GM06990 (cell line): ENCODE measurements around the gene RBP2.

Source experiments
- DNase-seq: peaks from one replicate; pipeline ENCODE4 v3.0.0-alpha.2; 2011; ENCODE audit not compliant: insufficient read length; ENCODE audit errors: extremely low read depth
- H3K27me3 ChIP-seq: replicated peaks from 2 replicates; pipeline ENCODE4 v1.6.0; 2011; ENCODE audit warnings: low read length; ENCODE audit not compliant: control insufficient read depth, insufficient read depth
- H3K36me3 ChIP-seq: 2 replicates; pipeline ENCODE4 v1.5.1; 2011; ENCODE audit warnings: low read length; ENCODE audit not compliant: control insufficient read depth, insufficient read depth
- H3K4me3 ChIP-seq: replicated peaks from 2 replicates; pipeline ENCODE4 v1.5.1; 2011; ENCODE audit warnings: low read depth, mild to moderate bottlenecking, control low read depth, low read length
- TF ChIP-seq, protein P1 (sequence below): IDR thresholded peaks from 2 replicates; pipeline ENCODE4 v1.5.1; 2011; ENCODE audit warnings: low read length, control low read depth, mild to moderate bottlenecking, inconsistent platforms; ENCODE audit not compliant: insufficient read depth, poor library complexity, severe bottlenecking

RBP2 gene

DNA sequence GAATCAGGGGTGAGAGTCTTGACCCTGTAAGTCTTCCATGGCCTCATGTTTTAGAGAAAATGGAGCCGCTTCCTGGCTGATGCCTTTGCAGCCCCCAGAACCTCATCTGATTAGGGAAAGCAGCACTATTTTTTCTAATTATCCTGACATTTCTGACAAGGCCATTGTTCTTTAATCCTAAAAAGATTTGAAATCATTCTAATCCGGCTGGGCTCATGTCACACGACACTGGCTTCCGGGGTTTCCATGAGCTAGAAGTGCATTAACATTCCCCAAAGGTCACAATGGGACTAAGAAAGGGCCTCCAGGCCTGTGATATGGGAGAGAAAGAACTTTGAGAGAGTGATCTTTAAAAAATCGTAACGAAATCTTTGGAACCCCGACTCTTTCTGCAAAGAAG is 33.1 kb downstream of the RBP2 start:
- DNase-seq: no peak
- TF ChIP-seq, protein P1, sequence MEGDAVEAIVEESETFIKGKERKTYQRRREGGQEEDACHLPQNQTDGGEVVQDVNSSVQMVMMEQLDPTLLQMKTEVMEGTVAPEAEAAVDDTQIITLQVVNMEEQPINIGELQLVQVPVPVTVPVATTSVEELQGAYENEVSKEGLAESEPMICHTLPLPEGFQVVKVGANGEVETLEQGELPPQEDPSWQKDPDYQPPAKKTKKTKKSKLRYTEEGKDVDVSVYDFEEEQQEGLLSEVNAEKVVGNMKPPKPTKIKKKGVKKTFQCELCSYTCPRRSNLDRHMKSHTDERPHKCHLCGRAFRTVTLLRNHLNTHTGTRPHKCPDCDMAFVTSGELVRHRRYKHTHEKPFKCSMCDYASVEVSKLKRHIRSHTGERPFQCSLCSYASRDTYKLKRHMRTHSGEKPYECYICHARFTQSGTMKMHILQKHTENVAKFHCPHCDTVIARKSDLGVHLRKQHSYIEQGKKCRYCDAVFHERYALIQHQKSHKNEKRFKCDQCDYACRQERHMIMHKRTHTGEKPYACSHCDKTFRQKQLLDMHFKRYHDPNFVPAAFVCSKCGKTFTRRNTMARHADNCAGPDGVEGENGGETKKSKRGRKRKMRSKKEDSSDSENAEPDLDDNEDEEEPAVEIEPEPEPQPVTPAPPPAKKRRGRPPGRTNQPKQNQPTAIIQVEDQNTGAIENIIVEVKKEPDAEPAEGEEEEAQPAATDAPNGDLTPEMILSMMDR: no peak

DNA sequence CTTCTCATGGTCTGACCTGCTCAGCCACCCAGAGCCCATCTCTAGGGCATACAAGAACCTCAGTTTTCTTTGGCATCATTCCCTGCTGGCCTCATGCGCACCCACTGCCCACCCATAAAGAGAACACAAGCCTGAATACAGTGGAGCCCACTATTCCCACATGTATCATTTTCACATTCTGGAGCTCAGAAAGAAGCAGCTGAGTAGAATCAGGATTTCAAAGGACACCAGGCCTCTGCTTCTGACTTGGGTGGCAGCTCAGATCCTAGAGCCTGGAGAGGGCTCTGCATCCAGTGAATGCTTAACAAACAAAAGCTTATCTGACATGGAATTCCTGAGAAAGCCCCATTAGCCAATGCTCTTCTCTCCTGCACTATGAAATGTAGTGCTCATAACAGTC is 34.7 kb downstream of the RBP2 start:
- Histone ChIP-seq H3K36me3 (no peaks in the 10 kb centered on the region), H3K4me3 (no peak overlapping the region), H3K27me3 (no peaks in the 10 kb centered on the region)
- no peak for DNase-seq
- TF ChIP-seq, protein P1: no peak

More for the DNA sequence above, 33.1 kb downstream of the RBP2 start:
- Histone ChIP-seq H3K27me3 (no peaks in the 10 kb centered on the region), H3K4me3 (no peak overlapping the region), H3K36me3 (no peaks in the 10 kb centered on the region)

DNA sequence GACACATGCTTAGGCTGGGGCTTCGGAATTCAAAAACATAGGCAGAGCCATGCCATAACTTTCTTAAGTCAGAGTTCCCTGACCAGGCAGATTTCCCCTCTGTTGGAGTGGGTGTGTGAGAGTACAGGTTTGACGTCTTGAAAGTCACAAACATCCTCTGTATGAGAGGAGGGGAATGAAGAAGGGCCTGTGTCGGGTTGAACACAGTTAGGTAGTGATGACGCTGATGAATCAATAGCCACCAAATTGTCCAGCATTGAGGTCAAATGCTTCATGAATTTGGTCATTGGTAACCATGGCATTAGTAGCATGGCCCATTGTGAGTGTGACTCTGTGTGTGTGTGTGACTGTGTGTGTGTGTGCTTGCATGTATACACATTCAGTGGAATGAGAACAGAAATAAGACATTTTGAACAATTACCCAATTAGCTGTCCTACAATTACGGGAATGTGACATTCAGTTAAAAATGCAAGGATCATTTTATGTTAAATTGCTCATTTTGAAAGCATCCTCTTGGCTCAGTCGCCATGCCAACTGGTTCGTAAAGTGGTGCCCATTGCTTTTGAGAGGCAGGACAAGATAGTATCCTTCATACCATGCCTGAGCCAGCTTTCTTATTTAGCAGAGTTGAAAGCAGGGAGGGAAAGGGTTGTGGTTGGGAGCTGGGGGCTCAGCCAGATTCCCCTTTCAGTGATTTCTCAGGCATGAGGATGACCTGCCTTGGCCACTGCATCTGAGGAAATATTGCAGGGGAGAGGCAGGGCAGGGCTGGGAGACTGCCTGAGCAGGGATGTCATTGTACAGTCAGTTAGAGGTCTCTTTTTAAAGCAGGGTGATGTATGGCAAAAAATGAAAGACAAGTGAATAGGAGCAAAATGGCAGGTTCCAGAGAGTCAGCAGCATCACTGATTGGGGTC is 35.4 kb downstream of the RBP2 start:
- Histone ChIP-seq H3K4me3 (no peak overlapping the region), H3K36me3 (no peaks in the 10 kb centered on the region), H3K27me3 (no peaks in the 10 kb centered on the region)
- TF ChIP-seq, protein P1: no peak
- DNase-seq: no peak

DNA sequence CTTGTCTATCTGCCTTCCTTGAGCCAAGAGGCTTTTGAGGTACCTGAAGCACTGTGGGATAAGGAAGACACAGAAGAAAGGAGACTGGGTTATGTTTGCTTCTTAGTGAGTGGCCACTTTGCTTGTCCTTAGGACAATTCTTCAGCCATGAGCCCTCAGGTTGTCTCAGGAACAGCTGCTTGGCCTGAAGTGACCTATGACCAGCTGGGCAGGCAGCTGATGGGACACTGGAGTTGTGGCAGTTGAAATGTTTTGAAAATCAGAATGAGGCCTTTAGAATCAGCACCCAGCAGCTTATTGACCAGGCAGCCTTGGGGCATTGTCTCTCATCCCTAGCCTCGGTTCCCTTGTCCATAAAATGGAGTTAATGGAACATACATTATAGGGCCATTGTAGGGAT is 37.0 kb downstream of the RBP2 start:
- DNase-seq: no peak
- TF ChIP-seq, protein P1: no peak
- H3K27me3 ChIP-seq: no peaks in the 10 kb centered on the region
- no peak overlapping the region for H3K4me3 ChIP-seq
- H3K36me3 ChIP-seq: no peaks in the 10 kb centered on the region

DNA sequence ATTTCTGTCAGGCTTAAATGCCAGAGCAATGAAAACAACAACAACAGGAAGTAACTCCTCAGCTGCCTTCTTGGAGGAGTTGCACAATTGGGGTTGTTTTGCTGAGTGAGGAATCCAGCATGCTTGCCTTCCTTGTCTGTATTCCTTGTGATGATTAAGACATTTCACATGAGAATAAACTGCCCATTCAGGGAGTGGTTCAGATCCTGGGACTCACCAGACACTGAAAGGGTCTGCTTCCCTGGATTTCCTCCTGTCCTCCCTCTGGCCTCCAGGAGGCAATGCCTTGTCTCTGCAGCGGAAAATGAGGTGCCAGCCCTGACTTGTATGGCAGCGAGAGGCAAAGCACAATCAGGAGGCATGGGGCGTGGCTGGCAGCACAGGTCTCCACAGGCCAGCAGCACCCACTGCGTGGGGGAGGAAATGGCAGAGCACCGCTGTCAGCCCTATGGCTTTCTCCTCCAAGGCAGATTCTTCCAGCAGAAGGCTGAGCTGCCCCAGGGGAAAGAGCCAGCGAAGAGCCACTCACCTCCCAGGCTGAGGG is 41.5 kb downstream of the RBP2 start:
- H3K4me3 ChIP-seq: no peak overlapping the region
- DNase-seq: no peak
- TF ChIP-seq, protein P1: no peak
- no peaks in the 10 kb centered on the region for H3K27me3 ChIP-seq
- H3K36me3 ChIP-seq: no peaks in the 10 kb centered on the region
